Measurements from ENCODE around the gene RYR1.

RYR1 gene

GRCh38 chr19:38496603-38497487 lies 63.4 kb downstream of the RYR1 start:
- H2AFZ ChIP-seq (ENCODE audit: low read depth, low read length, severe bottlenecking) = no peak overlapping the region
- H3F3A ChIP-seq (ENCODE audit: insufficient read depth) = no peaks in the 10 kb centered on the region
- no peaks in the 10 kb centered on the region for H3K27me3 ChIP-seq (ENCODE audit: low read length)
- H3K4me2 ChIP-seq (ENCODE audit: low read depth, low read length, poor library complexity, severe bottlenecking) = no peak overlapping the region
- no peaks in the 10 kb centered on the region for H3K79me2 ChIP-seq (ENCODE audit: insufficient read depth, low read length)
- H3K9me3 ChIP-seq (ENCODE audit: insufficient read depth, low read length) = no peaks in the 10 kb centered on the region
- no peak overlapping the region for H3K4me3 ChIP-seq (ENCODE audit: insufficient read depth, low read length, poor library complexity, severe bottlenecking)
- H3K9me2 ChIP-seq (replicated peaks; ENCODE audit: insufficient read depth, low read length) = no peaks in the 10 kb centered on the region
- no peak for TF ChIP-seq CTCF (IDR thresholded peaks at IDR 0.05; ENCODE audit: insufficient read depth, low read length, poor library complexity, severe bottlenecking)
- TF ChIP-seq EZH2phosphoT487 (conservative IDR thresholded peaks at IDR 0.05; ENCODE audit: low read length) = no peak
- no peaks in the 10 kb centered on the region for H3K36me3 ChIP-seq (ENCODE audit: low read length)
- H3K9ac ChIP-seq (ENCODE audit: low read length) = no peak overlapping the region
- H4K20me1 ChIP-seq (ENCODE audit: low read depth, low read length) = no peaks in the 10 kb centered on the region
- no peak overlapping the region for H3K27ac ChIP-seq (ENCODE audit: low read depth, low read length)

GRCh38 chr19:38497907-38498306 lies 64.4 kb downstream of the RYR1 start:
- Histone ChIP-seq H3K36me3 (ENCODE audit: low read length) (no peaks in the 10 kb centered on the region), H3F3A (ENCODE audit: insufficient read depth) (no peaks in the 10 kb centered on the region), H3K9me3 (ENCODE audit: insufficient read depth, low read length) (no peaks in the 10 kb centered on the region), H3K9ac (ENCODE audit: low read length) (no peak overlapping the region), H3K4me3 (ENCODE audit: insufficient read depth, low read length, poor library complexity, severe bottlenecking) (no peak overlapping the region), H4K20me1 (ENCODE audit: low read depth, low read length) (no peaks in the 10 kb centered on the region), H3K79me2 (ENCODE audit: insufficient read depth, low read length) (no peaks in the 10 kb centered on the region), H3K4me2 (ENCODE audit: low read depth, low read length, poor library complexity, severe bottlenecking) (no peak overlapping the region), H2AFZ (ENCODE audit: low read depth, low read length, severe bottlenecking) (no peak overlapping the region), H3K9me2 (replicated peaks; ENCODE audit: insufficient read depth, low read length) (no peaks in the 10 kb centered on the region), H3K27me3 (ENCODE audit: low read length) (no peaks in the 10 kb centered on the region), H3K27ac (ENCODE audit: low read depth, low read length) (no peak overlapping the region)
- TF ChIP-seq EZH2phosphoT487 (conservative IDR thresholded peaks at IDR 0.05; ENCODE audit: low read length) = no peak
- no peak for TF ChIP-seq CTCF (IDR thresholded peaks at IDR 0.05; ENCODE audit: insufficient read depth, low read length, poor library complexity, severe bottlenecking)

GRCh38 chr19:38499532-38499931 lies 66.0 kb downstream of the RYR1 start:
- Histone ChIP-seq H4K20me1 (ENCODE audit: low read depth, low read length) (no peaks in the 10 kb centered on the region), H3K9ac (ENCODE audit: low read length) (no peak overlapping the region), H2AFZ (ENCODE audit: low read depth, low read length, severe bottlenecking) (no peak overlapping the region), H3K4me3 (ENCODE audit: insufficient read depth, low read length, poor library complexity, severe bottlenecking) (no peak overlapping the region), H3K27ac (ENCODE audit: low read depth, low read length) (no peak overlapping the region), H3K36me3 (ENCODE audit: low read length) (no peaks in the 10 kb centered on the region), H3K79me2 (ENCODE audit: insufficient read depth, low read length) (no peaks in the 10 kb centered on the region), H3K9me2 (replicated peaks; ENCODE audit: insufficient read depth, low read length) (no peaks in the 10 kb centered on the region), H3K9me3 (ENCODE audit: insufficient read depth, low read length) (no peaks in the 10 kb centered on the region), H3F3A (ENCODE audit: insufficient read depth) (no peaks in the 10 kb centered on the region), H3K4me2 (ENCODE audit: low read depth, low read length, poor library complexity, severe bottlenecking) (no peak overlapping the region), H3K27me3 (ENCODE audit: low read length) (no peaks in the 10 kb centered on the region)
- no peak for TF ChIP-seq CTCF (IDR thresholded peaks at IDR 0.05; ENCODE audit: insufficient read depth, low read length, poor library complexity, severe bottlenecking)
- TF ChIP-seq EZH2phosphoT487 (conservative IDR thresholded peaks at IDR 0.05; ENCODE audit: low read length) = no peak

Data from SU-DHL-6 (cell line).